Neural cell (in vitro differentiated cells): ENCODE data around the gene TMC1. TPM values are rescaled to one million over a fixed set of nuclear protein-coding genes. Genes with fewer than 3 reads are reported as not detected.

Experiments
- H2AFZ ChIP-seq: fragments of 200-600, 300-800 bp; sonication (generic), shearing (Covaris generic); 2 replicates; pipeline ENCODE4 v1.6.0; 2014; ENCODE audit warnings: low read depth, mild to moderate bottlenecking, antibody characterized with exemption, low read length, moderate library complexity
- H3F3A ChIP-seq: fragments of 200-600 bp; shearing (Covaris generic); 2 replicates; pipeline ENCODE4 v1.6.1; 2016; ENCODE audit warnings: mild to moderate bottlenecking, moderate library complexity, mixed read lengths, antibody characterized with exemption, low read length; ENCODE audit not compliant: insufficient read depth, poor library complexity, severe bottlenecking
- H3K27ac ChIP-seq: fragments of 200-600, 300-800 bp; sonication (generic), shearing (Covaris generic); 2 replicates; pipeline ENCODE4 v1.5.1; 2014; ENCODE audit warnings: mild to moderate bottlenecking, low read length, moderate library complexity
- H3K27me3 ChIP-seq: fragments of 300-800, 200-600 bp; sonication (generic), shearing (Covaris generic); 2 replicates; pipeline ENCODE4 v1.6.0; 2014; ENCODE audit warnings: mild to moderate bottlenecking, low read depth, low read length, moderate library complexity; ENCODE audit not compliant: insufficient read depth
- H3K36me3 ChIP-seq: fragments of 300-800, 200-600 bp; sonication (generic), shearing (Covaris generic); 2 replicates; pipeline ENCODE4 v1.5.1; 2014; ENCODE audit warnings: mild to moderate bottlenecking, antibody characterized with exemption, low read length, moderate library complexity; ENCODE audit not compliant: insufficient read depth
- H3K4me2 ChIP-seq: fragments of 300-800, 200-600 bp; sonication (generic), shearing (Covaris generic); 2 replicates; pipeline ENCODE4 v1.6.0; 2014; ENCODE audit warnings: mild to moderate bottlenecking, low read length
- H3K4me3 ChIP-seq: fragments of 300-800, 200-600 bp; sonication (generic), shearing (Covaris generic); 2 replicates; pipeline ENCODE4 v1.5.1; 2014; ENCODE audit warnings: mild to moderate bottlenecking, low read length, moderate library complexity
- H3K79me2 ChIP-seq: fragments of 200-600 bp; shearing (Covaris generic); replicated peaks from 2 replicates; pipeline ENCODE4 v1.6.0; 2014; ENCODE audit warnings: mild to moderate bottlenecking, low read length, moderate library complexity; ENCODE audit not compliant: insufficient read depth
- H3K9ac ChIP-seq: fragments of 300-800, 200-600 bp; sonication (generic), shearing (Covaris generic); 2 replicates; pipeline ENCODE4 v1.6.1; 2016; ENCODE audit warnings: mild to moderate bottlenecking, low read length, mixed read lengths
- H3K9me2 ChIP-seq: fragments of 200-600 bp; shearing (Covaris generic); 2 replicates; pipeline ENCODE4 v1.6.1; 2016; ENCODE audit warnings: mild to moderate bottlenecking, low read length, mixed read lengths; ENCODE audit not compliant: insufficient read depth
- H3K9me3 ChIP-seq: fragments of 200-600, 300-800 bp; sonication (generic), shearing (Covaris generic); 2 replicates; pipeline ENCODE4 v1.6.1; 2016; ENCODE audit warnings: mild to moderate bottlenecking, mixed run types, low read length, moderate library complexity, mixed read lengths
- H4K20me1 ChIP-seq: fragments of 200-600 bp; shearing (Covaris generic); 2 replicates; pipeline ENCODE4 v1.6.1; 2016; ENCODE audit warnings: mild to moderate bottlenecking, mixed run types; ENCODE audit not compliant: insufficient read depth
- CTCF ChIP-seq: fragments of 450-650 bp; IDR thresholded peaks from 2 replicates; pipeline ENCODE4 v1.5.1; 2014; ENCODE audit warnings: antibody characterized with exemption, mild to moderate bottlenecking, moderate library complexity; ENCODE audit not compliant: poor library complexity, severe bottlenecking
- EP300 ChIP-seq: fragments of 450-650 bp; conservative IDR thresholded peaks from 2 replicates; pipeline ENCODE4 v1.6.1; 2014; ENCODE audit warnings: antibody characterized with exemption, mild to moderate bottlenecking, moderate library complexity; ENCODE audit not compliant: poor library complexity, severe bottlenecking
- EZH2 ChIP-seq: fragments of 200-600, 300-800 bp; shearing (Covaris generic), sonication (generic); IDR thresholded peaks from 2 replicates; pipeline ENCODE4 v1.6.1; 2014; ENCODE audit warnings: antibody characterized with exemption, low read length, borderline replicate concordance, mild to moderate bottlenecking; ENCODE audit not compliant: insufficient read depth, poor library complexity, severe bottlenecking
- MXI1 ChIP-seq: fragments of 450-650 bp; conservative IDR thresholded peaks from 2 replicates; pipeline ENCODE4 v1.6.1; 2014; ENCODE audit warnings: antibody characterized with exemption, mild to moderate bottlenecking; ENCODE audit not compliant: poor library complexity, severe bottlenecking
- POLR2AphosphoS5 ChIP-seq: IDR thresholded peaks from 2 replicates; pipeline ENCODE4 v1.6.1; 2012
- RAD21 ChIP-seq: fragments of 450-650 bp; conservative IDR thresholded peaks from 2 replicates; pipeline ENCODE4 v1.6.1; 2014; ENCODE audit warnings: antibody characterized with exemption, mild to moderate bottlenecking, moderate library complexity
- REST ChIP-seq: IDR thresholded peaks from 2 replicates; pipeline ENCODE4 v1.6.1; 2012; ENCODE audit warnings: borderline replicate concordance
- SMC3 ChIP-seq: fragments of 450-650 bp; conservative IDR thresholded peaks from 2 replicates; pipeline ENCODE4 v1.6.1; 2014; ENCODE audit warnings: antibody characterized with exemption, mild to moderate bottlenecking, moderate library complexity; ENCODE audit not compliant: poor library complexity
- TAF1 ChIP-seq: IDR thresholded peaks from 2 replicates; pipeline ENCODE4 v1.6.1; 2012; ENCODE audit warnings: low read depth
- polyA plus RNA-seq: library from polyadenylated mRNA; depleted of rRNA; stranded (reverse); fragments of >200 nt; gene quantifications from 2 replicates; pipeline ENCODE4 v1.2.3, GENCODE V29; 2014

Gene TMC1
- polyA plus RNA-seq, 1 donor from 2014 or later = not detected

- Histone ChIP-seq H3F3A (no peaks in the 10 kb centered on the region), H3K36me3 (no peaks in the 10 kb centered on the region), H3K4me2 (no peak overlapping the region), H3K27me3 (no peaks in the 10 kb centered on the region), H3K4me3 (no peak overlapping the region), H3K9me3 (no peaks in the 10 kb centered on the region), H3K79me2 (no peaks in the 10 kb centered on the region), H2AFZ (no peak overlapping the region), H3K9ac (no peak overlapping the region), H3K9me2 (no peaks in the 10 kb centered on the region), H3K27ac (no peak overlapping the region), H4K20me1 (no peaks in the 10 kb centered on the region)
- TF ChIP-seq EP300 (no peak), SMC3 (no peak), TAF1 (no peak), POLR2AphosphoS5 (no peak), RAD21 (no peak)
Observed at GRCh38 chr9:72812559-72813111, 291.2 kb downstream of the TMC1 start.

GRCh38 chr9:72813544-72813943 is 292.1 kb downstream of the TMC1 start:
- TF ChIP-seq REST = no peak
- TF ChIP-seq CTCF = no peak
- TF ChIP-seq SMC3 = no peak
- no peak for TF ChIP-seq TAF1
- no peak for TF ChIP-seq MXI1
- TF ChIP-seq EP300 = no peak
- no peak for TF ChIP-seq EZH2
- TF ChIP-seq RAD21 = no peak
- no peak for TF ChIP-seq POLR2AphosphoS5
- Histone ChIP-seq H3K9me2 (no peaks in the 10 kb centered on the region), H3K79me2 (no peaks in the 10 kb centered on the region), H4K20me1 (no peaks in the 10 kb centered on the region), H3K27ac (no peak overlapping the region), H3F3A (no peaks in the 10 kb centered on the region), H3K4me2 (no peak overlapping the region), H3K4me3 (no peak overlapping the region), H3K9ac (no peak overlapping the region), H3K9me3 (no peaks in the 10 kb centered on the region), H2AFZ (no peak overlapping the region), H3K36me3 (no peaks in the 10 kb centered on the region), H3K27me3 (no peaks in the 10 kb centered on the region)
